WTC11 (cell line): Measurements from ENCODE around the gene SPRR5. TPM values are rescaled to one million over a fixed set of nuclear protein-coding genes. Genes with fewer than 3 reads are reported as not detected.

ENCODE experiments used
- ATAC-seq: fragments of 200-7000 bp; cut with Tn5 transposase; 2 replicates; pipeline ENCODE4 v1.10.0; 2021; ENCODE audit warnings: mild to moderate bottlenecking, moderate library complexity
- CTCF ChIA-PET: fragments of 300-600 bp; sonication (Branson Sonifier 250); formaldehyde crosslinking; loops from one replicate; lab custom pipeline; 2021; ENCODE audit warnings: antibody characterized with exemption; lab: Charles Lee
- POLR2A ChIA-PET: fragments of 350-600 bp; sonication (Branson Sonifier 250); formaldehyde crosslinking; loops from one replicate; lab custom pipeline; 2021; ENCODE audit warnings: antibody characterized with exemption; lab: Charles Lee
- DNase-seq: peaks from one replicate; pipeline ENCODE4 v3.0.0; 2021; ENCODE audit warnings: low spot score
- H3K27ac Mint-ChIP-seq: 2 replicates; pipeline ENCODE4 v1.8.0; 2021; ENCODE audit warnings: mixed read lengths
- H3K27me3 Mint-ChIP-seq: 2 replicates; pipeline ENCODE4 v1.8.0; 2021; ENCODE audit warnings: low read depth, mild to moderate bottlenecking, moderate library complexity, mixed read lengths
- H3K36me3 Mint-ChIP-seq: 2 replicates; pipeline ENCODE4 v1.8.0; 2021; ENCODE audit warnings: mixed read lengths
- H3K4me1 Mint-ChIP-seq: 2 replicates; pipeline ENCODE4 v1.8.0; 2022; ENCODE audit warnings: mixed read lengths
- H3K4me3 Mint-ChIP-seq: 2 replicates; pipeline ENCODE4 v1.8.0; 2021; ENCODE audit warnings: mild to moderate bottlenecking, moderate library complexity, mixed read lengths
- H3K9me3 Mint-ChIP-seq: 2 replicates; pipeline ENCODE4 v1.8.0; 2021; ENCODE audit warnings: mixed read lengths
- CBFB ChIP-seq: sonication (generic); formaldehyde crosslinking; IDR thresholded peaks from 2 replicates; pipeline ENCODE4 v1.8.1; 2022; ENCODE audit warnings: mild to moderate bottlenecking, low read depth, missing genetic modification reagents
- CDX4 ChIP-seq: fragments of 250-450 bp; sonication (Bioruptor Pico); IDR thresholded peaks from 2 replicates; pipeline ENCODE4 v1.9.0; 2021; ENCODE audit warnings: moderate library complexity, mild to moderate bottlenecking, inconsistent platforms, borderline replicate concordance
- CREB1 ChIP-seq: sonication (generic); formaldehyde crosslinking; IDR thresholded peaks from 2 replicates; pipeline ENCODE4 v1.8.0; 2023; ENCODE audit warnings: mild to moderate bottlenecking, missing genetic modification reagents
- E2F1 ChIP-seq: sonication (generic); formaldehyde crosslinking; IDR thresholded peaks from 2 replicates; pipeline ENCODE4 v1.8.0; 2022; ENCODE audit warnings: mild to moderate bottlenecking, missing genetic modification reagents
- E2F4 ChIP-seq: sonication (generic); formaldehyde crosslinking; IDR thresholded peaks from 2 replicates; pipeline ENCODE4 v1.8.1; 2022; ENCODE audit warnings: low read depth, mild to moderate bottlenecking, moderate library complexity, missing genetic modification reagents, borderline replicate concordance
- E2F5 ChIP-seq: sonication (generic); formaldehyde crosslinking; IDR thresholded peaks from 2 replicates; pipeline ENCODE4 v1.8.1; 2022; ENCODE audit warnings: mild to moderate bottlenecking, moderate library complexity, missing genetic modification reagents
- ELF4 ChIP-seq: sonication (generic); formaldehyde crosslinking; IDR thresholded peaks from 2 replicates; pipeline ENCODE4 v1.8.1; 2022; ENCODE audit warnings: low read depth, mild to moderate bottlenecking, moderate library complexity, missing genetic modification reagents
- FOXJ3 ChIP-seq: sonication (generic); formaldehyde crosslinking; IDR thresholded peaks from 2 replicates; pipeline ENCODE4 v1.9.0; 2021; ENCODE audit warnings: missing genetic modification reagents, mild to moderate bottlenecking, borderline replicate concordance
- FOXP1 ChIP-seq: sonication (generic); formaldehyde crosslinking; IDR thresholded peaks from 2 replicates; pipeline ENCODE4 v1.8.0; 2022; ENCODE audit warnings: missing genetic modification reagents, mild to moderate bottlenecking, moderate library complexity, borderline replicate concordance
- FOXP4 ChIP-seq: sonication (generic); formaldehyde crosslinking; IDR thresholded peaks from 2 replicates; pipeline ENCODE4 v1.8.0; 2022; ENCODE audit warnings: mild to moderate bottlenecking, missing genetic modification reagents
- GRHL2 ChIP-seq: fragments of 250-450 bp; sonication (Bioruptor Pico); IDR thresholded peaks from 2 replicates; pipeline ENCODE4 v1.8.0; 2022; ENCODE audit warnings: mild to moderate bottlenecking, moderate library complexity; ENCODE audit not compliant: insufficient replicate concordance, severe bottlenecking
- MAX ChIP-seq: sonication (generic); formaldehyde crosslinking; IDR thresholded peaks from 2 replicates; pipeline ENCODE4 v1.8.0; 2022; ENCODE audit warnings: mild to moderate bottlenecking, missing genetic modification reagents
- NR1H2 ChIP-seq: sonication (generic); formaldehyde crosslinking; IDR thresholded peaks from 2 replicates; pipeline ENCODE4 v1.9.0; 2021; ENCODE audit warnings: mild to moderate bottlenecking, moderate library complexity, missing genetic modification reagents
- NR2C2 ChIP-seq: sonication (generic); formaldehyde crosslinking; IDR thresholded peaks from 2 replicates; pipeline ENCODE4 v1.8.0; 2022; ENCODE audit warnings: mild to moderate bottlenecking, missing genetic modification reagents
- TEAD4 ChIP-seq: sonication (generic); formaldehyde crosslinking; IDR thresholded peaks from 2 replicates; pipeline ENCODE4 v1.8.0; 2022; ENCODE audit warnings: mild to moderate bottlenecking, missing genetic modification reagents
- ZBTB21 ChIP-seq: sonication (generic); formaldehyde crosslinking; IDR thresholded peaks from 2 replicates; pipeline ENCODE4 v1.8.1; 2023; ENCODE audit warnings: mild to moderate bottlenecking, missing genetic modification reagents, borderline replicate concordance
- ZNF138 ChIP-seq: sonication (generic); formaldehyde crosslinking; conservative IDR thresholded peaks from 2 replicates; pipeline ENCODE4 v1.8.1; 2022; ENCODE audit warnings: mild to moderate bottlenecking, moderate library complexity, missing genetic modification reagents
- ZNF281 ChIP-seq: sonication (generic); formaldehyde crosslinking; IDR thresholded peaks from 2 replicates; pipeline ENCODE4 v1.8.0; 2023; ENCODE audit warnings: mild to moderate bottlenecking, missing genetic modification reagents
- ZNF671 ChIP-seq: fragments of 250-450 bp; sonication (Bioruptor Pico); IDR thresholded peaks from 2 replicates; pipeline ENCODE4 v1.8.0; 2021; ENCODE audit warnings: mild to moderate bottlenecking
- total RNA-seq: library from RNA; stranded (reverse); gene quantifications from 3 replicates; pipeline ENCODE4 v1.2.3, GENCODE V29; 2021

Gene SPRR5
- total RNA-seq, 1 experiment from 2014 or later: not detected

GRCh38 chr1:152906023-152906565 lies 40.9 kb upstream of the SPRR5 start (continued):
- TF ChIP-seq GRHL2: no peak
- no peak for TF ChIP-seq CBFB (CRISPR knock-in tag)
- no peak for TF ChIP-seq MAX (CRISPR knock-in tag)

- Mint-ChIP-seq H3K4me1 (no peaks in the 10 kb centered on the region), H3K27ac (no peak within 1 kb of the TSS), H3K9me3 (peaks cover 20% of the 10 kb centered on the region), H3K4me3 (no peak within 1 kb of the TSS), H3K36me3 (peaks cover 4% of the 10 kb centered on the region; the same call in 1 of the 2 replicates), H3K27me3 (peaks cover 3% of the 10 kb centered on the region)
- DNase-seq (no peak), ATAC-seq (no peak)
- ChIA-PET CTCF (interaction anchor here (0.5 to 3.1 kb wide), 3 partner anchors 16 to 285 kb away, joined by 3 to 9 read pairs (median 5); no protein-coding TSS in a partner anchor), POLR2A (no interaction called here)
- TF ChIP-seq CREB1 (CRISPR knock-in tag) (no peak), FOXP1 (no peak), E2F5 (CRISPR knock-in tag) (no peak), ZNF671 (CRISPR knock-in tag) (no peak), CDX4 (CRISPR knock-in tag) (no peak), FOXP4 (no peak), ELF4 (CRISPR knock-in tag) (no peak), NR1H2 (CRISPR knock-in tag) (no peak)
Observed at GRCh38 chr1:152907686-152908601, 39.1 kb upstream of the SPRR5 start, which contains the start of gene IVL. Gene IVL (plus strand): TSS chr1:152908546. CDS start chr1:152909798, 1,252 bp downstream.

GRCh38 chr1:152909206-152909605 lies 37.8 kb upstream of the SPRR5 start:
- Mint-ChIP-seq H3K36me3 (peaks cover 4% of the 10 kb centered on the region; the same call in 1 of the 2 replicates), H3K27me3 (peaks cover 6% of the 10 kb centered on the region), H3K4me1 (no peaks in the 10 kb centered on the region), H3K27ac (no peak overlapping the region), H3K9me3 (peaks cover 21% of the 10 kb centered on the region), H3K4me3 (no peak overlapping the region)
- ATAC-seq (no peak), DNase-seq (no peak)
- POLR2A ChIA-PET: no interaction called here
- CTCF ChIA-PET: interaction anchor here (1.3 to 1.8 kb wide), 3 partner anchors 10 to 284 kb away, joined by 4 to 6 read pairs (median 5); partner anchors contain the start of gene SMCP
- no peak for TF ChIP-seq TEAD4 (CRISPR knock-in tag)
- TF ChIP-seq FOXJ3 (CRISPR knock-in tag): no peak

GRCh38 chr1:152912471-152912870 lies 34.5 kb upstream of the SPRR5 start:
- ATAC-seq (no peak), DNase-seq (no peak)
- peaks cover 36% of the 10 kb centered on the region for H3K9me3 Mint-ChIP-seq
- H3K27ac Mint-ChIP-seq: no peak overlapping the region
- peaks cover 9% of the 10 kb centered on the region for H3K27me3 Mint-ChIP-seq
- no peak overlapping the region for H3K4me3 Mint-ChIP-seq
- POLR2A ChIA-PET: no interaction called here
- CTCF ChIA-PET: interaction anchor here (1.7 kb wide), 2 partner anchors 34 to 281 kb away, joined by 5 to 6 read pairs; partner anchors contain the start of gene SMCP
- peaks cover 4% of the 10 kb centered on the region; the same call in 1 of the 2 replicates for H3K36me3 Mint-ChIP-seq
- H3K4me1 Mint-ChIP-seq: no peaks in the 10 kb centered on the region
- TF ChIP-seq NR2C2 (CRISPR knock-in tag) (no peak), ZNF138 (CRISPR knock-in tag) (no peak), ZNF281 (no peak), TEAD4 (CRISPR knock-in tag) (no peak), ZBTB21 (CRISPR knock-in tag) (no peak), E2F1 (CRISPR knock-in tag) (no peak), E2F4 (no peak), FOXP1 (no peak)
